Choroid plexus epithelial cell (primary cell): Measurements from ENCODE around the gene CHTF18.

Source experiments
- DNase-seq: peaks from one replicate; pipeline ENCODE4 v3.0.0-alpha.2; 2010; ENCODE audit warnings: low read depth
- H3K4me3 ChIP-seq: 2 replicates; pipeline ENCODE4 v1.5.1; 2011; ENCODE audit warnings: low read depth, mild to moderate bottlenecking, control low read depth, low read length, moderate library complexity
- TF ChIP-seq, protein P1 (sequence below): conservative IDR thresholded peaks from 2 replicates; pipeline ENCODE4 v1.5.1; 2011; ENCODE audit warnings: low read depth, mild to moderate bottlenecking, control low read depth, inconsistent platforms, low read length, moderate library complexity

Gene CHTF18

DNA sequence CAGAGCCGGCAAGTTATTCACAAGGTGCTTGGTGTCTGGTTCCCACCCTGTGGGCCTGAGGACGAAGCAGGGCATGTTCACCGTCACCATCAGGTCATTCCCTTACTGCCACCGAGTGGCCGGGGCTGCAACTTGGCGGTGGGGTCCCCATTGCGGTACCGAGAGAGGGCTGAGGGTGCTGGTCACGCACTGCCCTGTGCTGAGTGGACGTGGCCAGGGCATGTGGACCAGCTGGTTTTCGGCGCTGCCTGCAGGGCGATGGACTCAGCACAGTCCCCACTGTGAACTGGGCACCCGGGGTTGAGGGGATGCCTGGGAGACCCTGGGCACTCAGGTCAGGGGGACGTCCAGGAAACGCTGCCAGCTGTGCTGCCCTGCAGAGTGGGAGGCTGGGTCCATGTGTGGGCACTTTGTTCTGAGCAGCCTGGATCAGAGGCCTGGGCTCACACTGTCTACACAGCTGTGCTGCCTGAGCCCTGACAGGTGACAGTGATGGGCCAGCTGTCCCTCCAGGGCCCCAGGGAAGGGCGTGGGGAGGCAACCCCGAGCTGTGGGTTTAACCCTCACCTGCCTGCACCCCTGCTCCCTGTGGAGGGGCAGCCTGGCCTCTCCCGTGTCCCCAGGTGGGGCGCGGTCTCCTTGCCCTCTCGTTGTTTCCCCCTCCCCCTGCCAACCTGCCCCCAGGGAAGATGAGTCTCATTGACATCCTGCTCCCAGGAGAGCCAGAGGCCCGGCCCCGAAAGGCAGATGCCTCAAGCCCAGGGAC is 51.4 kb downstream of the CHTF18 start:
- DNase-seq, result no peak
- H3K4me3 ChIP-seq, result no peak overlapping the region
- TF ChIP-seq, protein P1, sequence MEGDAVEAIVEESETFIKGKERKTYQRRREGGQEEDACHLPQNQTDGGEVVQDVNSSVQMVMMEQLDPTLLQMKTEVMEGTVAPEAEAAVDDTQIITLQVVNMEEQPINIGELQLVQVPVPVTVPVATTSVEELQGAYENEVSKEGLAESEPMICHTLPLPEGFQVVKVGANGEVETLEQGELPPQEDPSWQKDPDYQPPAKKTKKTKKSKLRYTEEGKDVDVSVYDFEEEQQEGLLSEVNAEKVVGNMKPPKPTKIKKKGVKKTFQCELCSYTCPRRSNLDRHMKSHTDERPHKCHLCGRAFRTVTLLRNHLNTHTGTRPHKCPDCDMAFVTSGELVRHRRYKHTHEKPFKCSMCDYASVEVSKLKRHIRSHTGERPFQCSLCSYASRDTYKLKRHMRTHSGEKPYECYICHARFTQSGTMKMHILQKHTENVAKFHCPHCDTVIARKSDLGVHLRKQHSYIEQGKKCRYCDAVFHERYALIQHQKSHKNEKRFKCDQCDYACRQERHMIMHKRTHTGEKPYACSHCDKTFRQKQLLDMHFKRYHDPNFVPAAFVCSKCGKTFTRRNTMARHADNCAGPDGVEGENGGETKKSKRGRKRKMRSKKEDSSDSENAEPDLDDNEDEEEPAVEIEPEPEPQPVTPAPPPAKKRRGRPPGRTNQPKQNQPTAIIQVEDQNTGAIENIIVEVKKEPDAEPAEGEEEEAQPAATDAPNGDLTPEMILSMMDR, result no peak

DNA sequence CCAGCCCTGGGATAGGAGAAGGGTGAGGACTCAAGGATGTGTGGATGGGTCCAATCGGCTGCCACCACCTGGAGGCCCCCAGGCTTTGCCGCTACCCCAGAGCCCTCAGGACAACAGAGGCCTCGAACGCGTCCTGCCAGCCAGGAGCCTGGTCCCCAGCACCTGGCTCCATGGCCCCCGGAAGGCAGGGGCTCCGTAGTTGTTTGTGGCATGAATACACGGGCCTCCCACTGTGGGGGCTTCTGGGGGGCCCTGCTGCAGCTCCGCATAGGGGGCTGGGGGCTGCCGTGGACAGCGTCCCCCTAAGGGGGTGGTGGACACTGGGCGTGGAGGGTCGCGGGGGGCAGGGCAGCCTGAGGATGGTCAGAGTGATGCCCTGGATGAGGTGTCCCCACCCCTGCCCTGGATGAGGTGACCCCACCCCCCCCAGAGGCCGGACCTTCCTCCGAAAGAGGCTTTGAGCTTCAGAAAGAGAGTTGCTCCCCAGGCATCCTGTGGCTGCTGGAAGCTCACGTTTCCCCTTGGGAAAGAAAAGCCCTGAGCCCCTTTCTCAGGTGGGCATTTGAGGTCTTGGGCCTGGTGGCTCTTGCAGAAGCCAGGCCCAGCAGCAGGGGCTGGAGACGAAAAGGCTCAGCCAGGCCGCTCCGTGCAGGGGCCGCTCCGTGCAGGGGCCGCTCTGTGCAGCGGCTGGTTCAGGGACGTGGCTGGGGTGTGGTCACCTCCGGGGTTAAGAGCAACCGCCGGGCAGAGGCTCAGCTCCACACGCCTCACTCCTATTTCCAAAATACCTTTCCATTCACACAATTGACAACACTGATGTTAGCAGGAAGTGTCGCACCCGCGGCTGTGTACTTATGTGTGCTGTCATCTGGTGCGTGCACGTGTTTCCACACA is 52.4 kb downstream of the CHTF18 start:
- DNase-seq, result no peak
- no peak overlapping the region for H3K4me3 ChIP-seq
- TF ChIP-seq, protein P1, result no peak

DNA sequence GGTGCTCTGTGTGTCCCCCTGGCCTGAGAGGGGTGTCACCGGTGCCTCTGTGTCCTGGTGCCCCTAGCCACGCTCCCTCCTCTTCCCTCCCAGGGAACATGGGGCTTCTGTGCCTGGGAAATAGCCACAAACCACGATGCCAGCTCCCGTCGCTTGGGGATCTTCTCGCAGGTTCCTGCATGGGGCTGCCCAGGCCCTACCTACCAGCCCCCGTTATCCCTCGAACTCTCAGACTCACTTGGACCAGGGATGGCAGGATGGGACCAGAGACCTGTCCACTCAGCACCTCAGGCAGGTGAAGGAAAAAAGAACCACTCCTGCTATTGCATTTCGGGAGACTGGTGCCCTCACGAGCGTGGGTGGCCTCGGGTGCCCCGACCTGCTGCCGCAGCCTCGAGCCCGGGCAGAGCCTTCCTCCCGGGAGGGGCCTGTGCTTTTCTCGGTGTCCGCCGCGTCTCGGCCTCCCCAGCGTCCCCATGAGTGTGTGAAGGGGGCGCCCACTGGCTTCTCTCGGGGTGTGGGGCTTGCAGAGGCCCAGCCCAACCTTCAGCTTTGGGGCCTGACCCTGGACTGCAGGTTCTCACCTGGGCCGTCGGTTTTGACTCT is 53.1 kb downstream of the CHTF18 start:
- DNase-seq, result no peak
- TF ChIP-seq, protein P1, result no peak
- no peak overlapping the region for H3K4me3 ChIP-seq

DNA sequence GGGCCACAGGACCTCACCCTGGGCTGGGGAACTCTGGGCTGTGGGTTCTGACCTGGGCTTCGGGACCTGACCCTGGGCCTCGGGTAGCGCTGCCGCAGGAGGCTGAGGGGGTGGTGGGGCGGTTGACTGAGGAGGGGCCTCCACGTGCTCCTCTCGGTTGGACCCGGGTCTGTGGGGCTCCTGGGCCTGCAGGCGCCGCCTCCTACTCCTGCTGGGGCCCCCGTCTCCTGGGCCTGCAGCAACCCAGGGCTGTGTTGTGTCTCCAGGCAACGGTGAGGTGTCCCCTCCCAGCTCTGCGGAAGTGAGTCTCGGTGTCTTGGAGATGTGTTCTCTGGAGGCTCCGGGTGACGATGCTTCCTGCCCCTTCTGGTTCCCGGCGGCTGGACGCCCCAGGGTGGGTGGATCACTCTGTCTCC is 53.6 kb downstream of the CHTF18 start:
- TF ChIP-seq, protein P1, result no peak
- peak; percentile 26 for DNase-seq
- H3K4me3 ChIP-seq, result no peak overlapping the region

DNA sequence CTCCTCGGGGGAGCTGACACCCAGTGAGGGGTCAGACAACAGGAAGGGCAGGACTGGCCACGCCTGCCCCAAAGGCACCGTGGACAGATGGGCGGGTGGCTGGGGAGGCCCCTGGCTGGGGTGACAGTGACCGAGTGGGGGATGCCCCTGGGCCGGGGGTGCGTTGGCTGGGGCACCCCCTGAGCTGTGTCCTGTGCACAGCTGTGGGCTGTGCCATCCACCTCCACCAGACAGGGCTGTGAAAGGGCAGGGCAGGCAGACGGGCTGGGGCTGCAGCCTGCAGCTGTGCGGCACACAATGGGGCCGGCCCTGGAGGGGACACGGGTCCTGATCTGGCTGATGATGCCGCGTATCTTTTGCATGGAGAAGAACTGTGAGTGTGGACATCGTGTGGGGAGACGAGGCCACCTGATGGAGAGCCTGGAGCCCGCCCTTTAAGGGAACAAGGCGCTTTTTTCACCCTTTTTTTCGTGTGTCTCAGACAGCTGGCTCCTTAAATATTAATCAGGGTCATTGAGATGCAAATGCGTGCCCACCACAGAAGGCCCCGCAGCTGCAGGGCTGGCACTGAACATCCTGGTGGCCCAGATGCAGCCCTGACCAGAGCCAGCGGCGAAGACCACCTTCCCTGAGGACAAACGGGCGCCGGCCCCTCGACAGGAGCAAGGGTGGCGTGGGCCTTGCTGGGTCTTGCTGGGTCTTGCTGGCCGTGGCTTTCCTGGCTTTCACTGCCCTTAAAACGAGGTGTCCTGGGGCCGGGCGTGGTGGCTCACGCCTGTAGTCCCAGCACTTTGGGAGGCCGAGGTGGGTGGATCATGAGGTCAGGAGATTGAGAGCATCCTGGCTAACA is 54.5 kb downstream of the CHTF18 start:
- H3K4me3 ChIP-seq, result no peak overlapping the region
- TF ChIP-seq, protein P1, result no peak
- no peak for DNase-seq

DNA sequence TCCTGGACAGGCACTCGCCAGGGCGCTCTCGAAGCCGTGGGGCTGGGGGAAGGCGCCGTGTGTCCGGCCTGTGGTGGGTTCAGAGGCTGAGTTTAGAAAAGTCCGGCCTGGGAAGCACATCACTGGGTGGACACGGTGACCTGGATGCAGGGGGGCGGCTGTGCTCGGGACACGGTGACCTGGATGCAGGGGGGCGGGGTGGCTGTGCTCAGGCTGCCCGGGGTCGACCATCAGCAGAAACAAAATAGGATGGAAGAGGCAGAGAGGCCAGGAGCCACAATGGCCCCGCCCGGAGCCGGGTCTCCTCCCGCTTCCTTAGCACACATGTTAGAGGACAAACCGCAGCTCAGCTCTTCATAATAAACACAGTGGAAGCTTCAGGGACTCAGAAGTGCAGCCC is 55.4 kb downstream of the CHTF18 start:
- H3K4me3 ChIP-seq, result no peak overlapping the region
- no peak for DNase-seq
- TF ChIP-seq, protein P1, result no peak
